HepG2 (cell line): ENCODE data around the gene VDAC2. TPM values are rescaled to one million over a fixed set of nuclear protein-coding genes. Genes with fewer than 3 reads are reported as not detected.

ENCODE experiments used
- ATM ChIP-seq: fragments of 450-650 bp; IDR thresholded peaks from 2 replicates; pipeline ENCODE4 v1.7.1; 2017; ENCODE audit warnings: mild to moderate bottlenecking, borderline replicate concordance
- CCDC6 ChIP-seq: sonication (generic); formaldehyde crosslinking; IDR thresholded peaks from 2 replicates; pipeline ENCODE4 v1.8.1; 2022; ENCODE audit warnings: mild to moderate bottlenecking, missing genetic modification reagents, moderate library complexity
- ETV5 ChIP-seq: IDR thresholded peaks from 2 replicates; pipeline ENCODE4 v1.6.1; 2018; ENCODE audit warnings: missing biosample characterization, missing genetic modification reagents, inconsistent platforms, borderline replicate concordance
- HNRNPLL ChIP-seq: fragments of 200-400 bp; formaldehyde crosslinking; IDR thresholded peaks from 2 replicates; pipeline ENCODE4 v1.6.1; 2017; ENCODE audit warnings: mild to moderate bottlenecking, low read depth, low read length; ENCODE audit not compliant: poor library complexity, severe bottlenecking
- LCORL ChIP-seq, 2 experiments: fragments of 450-650 bp in 1 of 2; sonication (generic) in 1 of 2; formaldehyde crosslinking in 1 of 2; IDR thresholded peaks; 2 replicates each; pipeline versions ENCODE4 v1.5.0 to v1.6.1; 2017 to 2020; ENCODE audit warnings: antibody characterized with exemption in 1 of 2, missing genetic modification reagents in 1 of 2
- MXI1 ChIP-seq: IDR thresholded peaks from 3 replicates; pipeline ENCODE4 v1.6.1; 2012; ENCODE audit warnings: low read depth, low read length, inconsistent platforms, borderline replicate concordance
- SMARCC2 ChIP-seq: fragments of 450-650 bp; IDR thresholded peaks from 2 replicates; pipeline ENCODE4 v1.6.1; 2017; ENCODE audit warnings: antibody characterized with exemption, mild to moderate bottlenecking
- SP2 ChIP-seq: sonication (generic); formaldehyde crosslinking; IDR thresholded peaks from 2 replicates; pipeline ENCODE4 v1.5.1; 2020; ENCODE audit warnings: mild to moderate bottlenecking, missing genetic modification reagents
- SP5 ChIP-seq: IDR thresholded peaks from 2 replicates; pipeline ENCODE4 v1.6.1; 2016; ENCODE audit warnings: low read depth, borderline replicate concordance
- ZMYM2 ChIP-seq: sonication (generic); formaldehyde crosslinking; IDR thresholded peaks from 2 replicates; pipeline ENCODE4 v1.8.0; 2022; ENCODE audit warnings: mild to moderate bottlenecking, missing genetic modification reagents
- ZNF263 ChIP-seq: sonication (generic); formaldehyde crosslinking; IDR thresholded peaks from 2 replicates; pipeline ENCODE4 v1.4.0; 2020; ENCODE audit warnings: missing genetic modification reagents
- ZNF367 ChIP-seq: sonication (generic); formaldehyde crosslinking; IDR thresholded peaks from 2 replicates; pipeline ENCODE4 v1.4.0; 2020; ENCODE audit warnings: missing genetic modification reagents, borderline replicate concordance
- ZZZ3 ChIP-seq: sonication (generic); formaldehyde crosslinking; IDR thresholded peaks from 2 replicates; pipeline ENCODE4 v1.4.0; 2020; ENCODE audit warnings: missing genetic modification reagents, mild to moderate bottlenecking, borderline replicate concordance
- polyA plus RNA-seq, 8 experiments: library from polyadenylated mRNA; depleted of rRNA in 3 of 8; stranded (reverse) in 7 of 8; unstranded in 1 of 8; fragments of >200 nt; fragmentation: Illumina TruSeq in 4 of 8; extraction: Trizol in 4 of 8; gene quantifications; 2 replicates each; pipeline versions ENCODE4 v1.2.1 to v1.2.3, GENCODE V29; 2011 to 2016; ENCODE audit warnings: low read depth in 4 of 8, missing spikeins in 1 of 8, mixed read lengths in 1 of 8; ENCODE audit not compliant: insufficient read depth in 1 of 8
- total RNA-seq, 5 experiments: library from RNA; depleted of rRNA; stranded (reverse); fragments of >200 nt; fragmentation: Illumina TruSeq; extraction: Trizol; gene quantifications; 2 replicates each; pipeline ENCODE4 v1.2.3, GENCODE V29; 2016; ENCODE audit warnings: low read depth in 1 of 5
- TF ChIP-seq, protein P1 (sequence below): sonication (generic); formaldehyde crosslinking; IDR thresholded peaks from 2 replicates; pipeline ENCODE4 v1.9.0; 2022; ENCODE audit warnings: missing genetic modification reagents, mild to moderate bottlenecking, borderline replicate concordance

Gene VDAC2
- total and polyA plus RNA-seq, 2 of the 13 experiments (the other 11 are each of a cell fraction or from before 2014, with no cell fraction given): 67.9 to 222 TPM

DNA sequence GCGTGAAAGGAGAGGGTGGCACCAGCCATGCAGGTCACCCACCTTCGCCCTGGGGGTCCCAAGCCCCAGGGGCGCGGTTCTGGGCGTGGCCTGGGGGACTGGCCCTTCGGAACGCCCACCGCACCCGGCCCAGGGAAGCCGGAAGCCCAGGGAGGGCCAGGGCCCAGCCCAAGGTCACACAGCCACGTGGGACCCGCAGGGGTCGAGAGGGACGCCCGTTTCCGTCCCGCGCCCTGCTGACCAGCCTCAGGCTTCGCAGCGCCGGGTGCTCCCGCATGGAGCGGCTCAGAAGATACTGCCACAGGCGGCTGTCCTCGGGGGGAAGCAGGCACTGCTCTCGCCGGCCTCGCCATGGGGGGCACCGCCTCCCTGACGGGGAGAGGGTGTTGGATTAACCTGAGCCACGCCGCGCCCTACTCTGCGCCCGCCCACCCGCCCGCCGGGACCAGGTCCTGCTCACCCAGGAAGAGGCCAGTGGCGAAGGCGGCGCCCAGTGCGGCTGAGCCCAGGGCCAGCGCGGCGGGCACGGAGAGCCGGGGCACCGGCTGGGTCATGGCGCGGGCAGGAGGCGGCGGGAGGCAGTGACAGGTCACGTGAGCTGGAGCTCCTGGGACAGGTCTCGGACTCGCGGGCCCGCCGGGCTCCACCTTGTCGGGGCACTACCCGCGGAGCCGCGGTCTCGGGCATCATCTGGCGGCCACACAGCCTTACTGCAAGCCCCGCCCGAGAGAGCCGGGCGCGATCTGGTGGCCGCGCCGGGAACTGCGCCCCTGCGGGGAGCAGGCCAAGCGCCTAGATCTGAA is 25.0 kb downstream of the VDAC2 start, which contains the start of gene COMTD1 (continued):
- TF ChIP-seq, protein P1, sequence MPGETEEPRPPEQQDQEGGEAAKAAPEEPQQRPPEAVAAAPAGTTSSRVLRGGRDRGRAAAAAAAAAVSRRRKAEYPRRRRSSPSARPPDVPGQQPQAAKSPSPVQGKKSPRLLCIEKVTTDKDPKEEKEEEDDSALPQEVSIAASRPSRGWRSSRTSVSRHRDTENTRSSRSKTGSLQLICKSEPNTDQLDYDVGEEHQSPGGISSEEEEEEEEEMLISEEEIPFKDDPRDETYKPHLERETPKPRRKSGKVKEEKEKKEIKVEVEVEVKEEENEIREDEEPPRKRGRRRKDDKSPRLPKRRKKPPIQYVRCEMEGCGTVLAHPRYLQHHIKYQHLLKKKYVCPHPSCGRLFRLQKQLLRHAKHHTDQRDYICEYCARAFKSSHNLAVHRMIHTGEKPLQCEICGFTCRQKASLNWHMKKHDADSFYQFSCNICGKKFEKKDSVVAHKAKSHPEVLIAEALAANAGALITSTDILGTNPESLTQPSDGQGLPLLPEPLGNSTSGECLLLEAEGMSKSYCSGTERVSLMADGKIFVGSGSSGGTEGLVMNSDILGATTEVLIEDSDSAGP (CRISPR knock-in tag): peak; percentile 68
- TF ChIP-seq MXI1 (peak; percentile 75; the same call in 2 of the 3 replicates), ATM (no peak), ZMYM2 (CRISPR knock-in tag) (0 out of 2 replicates have a peak, but pooled peaks have one; percentile 27), HNRNPLL (peak; percentile 28), ZZZ3 (peak; percentile 82; the same call in 1 of the 2 replicates), LCORL (IDR thresholded peaks at IDR 0.05) (no peak), LCORL (CRISPR knock-in tag; IDR thresholded peaks at IDR 0.05) (peak; percentile 86), ETV5 (CRISPR knock-in tag) (peak; percentile 76), CCDC6 (CRISPR knock-in tag) (peak; percentile 71; the same call in 1 of the 2 replicates), SP5 (peak; percentile 43; the same call in 1 of the 2 replicates), SMARCC2 (no peak), ZNF263 (CRISPR knock-in tag) (peak; percentile 16; the same call in 1 of the 2 replicates), SP2 (CRISPR knock-in tag) (no peak), ZNF367 (CRISPR knock-in tag) (no peak)
